BLaER1 treated with 17β-estradiol and CSF1 and Interleukin-3, amounts not matched to agents 10 nM and 100 nM (cell line): ENCODE data around the gene GOLGA8H.
A peak's percentile ranks its signal among the peaks of the same experiment; 100 is the strongest.
"Not testable (repeated sequence)": the region's sequence is repeated elsewhere in the genome, so short reads cannot be mapped to it uniquely, and the experiment has no call there.

Source experiments
- H3K27ac ChIP-seq, 11 experiments: shearing (Covaris generic); formaldehyde crosslinking; 2 replicates each; pipeline ENCODE4 v1.8.1; 2022
- H3K27me3 ChIP-seq, 11 experiments: shearing (Covaris generic); formaldehyde crosslinking; 2 replicates each; pipeline ENCODE4 v1.8.1; 2022
- H3K36me3 ChIP-seq, 11 experiments: shearing (Covaris generic); formaldehyde crosslinking; 2 replicates each; pipeline ENCODE4 v1.8.1; 2022
- H3K4me1 ChIP-seq, 10 experiments: shearing (Covaris generic); formaldehyde crosslinking; 2 replicates each; pipeline ENCODE4 v1.8.1; 2022
- H3K4me2 ChIP-seq, 11 experiments: shearing (Covaris generic); formaldehyde crosslinking; 2 replicates each; pipeline ENCODE4 v1.8.1; 2022
- H3K4me3 ChIP-seq, 10 experiments: shearing (Covaris generic); formaldehyde crosslinking; 2 replicates each; pipeline ENCODE4 v1.8.1; 2022
- H3K9ac ChIP-seq, 11 experiments: shearing (Covaris generic); formaldehyde crosslinking; 2 replicates each; pipeline ENCODE4 v1.8.1; 2022
- H3K9me3 ChIP-seq, 11 experiments: shearing (Covaris generic); formaldehyde crosslinking; replicated peaks in 1 of 11; 2 replicates each; pipeline ENCODE4 v1.8.1; 2022
- H4K20me1 ChIP-seq, 11 experiments: shearing (Covaris generic); formaldehyde crosslinking; 2 replicates each; pipeline ENCODE4 v1.8.1; 2022
- Cebpa-rat ChIP-seq, 11 experiments: shearing (Covaris generic); IDR thresholded peaks; 2 replicates each; pipeline ENCODE4 v1.8.1; 2022

The GOLGA8H gene

DNA sequence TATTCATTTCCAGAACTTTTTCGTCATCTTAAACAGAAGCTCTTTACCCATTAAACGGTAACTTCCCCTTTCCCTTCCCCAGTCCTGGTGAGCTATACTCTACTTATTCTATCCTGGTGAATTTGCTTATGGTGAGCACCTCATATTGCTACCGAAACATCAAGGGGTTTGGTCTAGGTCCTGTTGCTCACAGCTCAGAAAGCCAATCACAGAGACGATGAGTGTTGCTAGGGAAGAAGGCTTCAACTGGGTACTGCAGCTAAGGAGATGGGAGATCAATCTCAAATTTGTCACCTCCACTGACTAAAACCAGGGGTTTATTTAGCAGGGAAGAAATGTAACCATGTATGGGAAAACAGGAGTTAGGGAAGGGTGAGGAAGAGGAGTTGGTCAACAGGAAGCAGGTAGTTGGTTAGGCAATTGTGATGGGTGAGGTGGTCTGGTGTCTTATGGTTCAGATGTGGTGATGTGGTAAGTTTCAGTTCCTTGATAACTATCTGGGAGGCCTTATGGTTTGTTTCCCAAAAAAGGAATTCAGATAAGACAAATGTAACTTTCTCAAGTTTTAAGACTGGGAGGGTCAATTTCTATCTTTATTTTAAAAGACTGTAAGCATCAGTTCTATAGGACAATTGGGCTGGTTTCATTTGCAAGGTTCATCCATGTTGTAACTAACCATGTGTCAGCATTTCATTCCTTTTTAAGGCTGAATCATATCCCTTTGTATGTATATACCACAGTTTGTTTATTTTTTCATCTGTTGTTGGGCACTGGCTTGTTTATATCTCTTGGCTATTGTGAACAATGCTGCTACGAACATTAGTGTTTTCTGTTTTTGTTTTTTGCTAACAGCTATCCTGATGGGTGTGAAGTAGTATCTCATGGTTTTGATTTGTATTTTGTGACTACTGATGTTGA lies 46.4 kb downstream of the GOLGA8H start:
- Histone ChIP-seq H4K20me1 (no peaks in the 10 kb centered on the region), H3K27ac (peak overlapping the region; percentile 26 to 91 (median 82); a peak in 21 of 22 replicates), H3K27me3 (no peaks in the 10 kb centered on the region), H3K9me3 (no peaks in the 10 kb centered on the region; a peak in 1 of 22 replicates), H3K4me1 (peaks cover 18 to 57% (median 36%) of the 10 kb centered on the region in 10 experiments), H3K9ac (peak overlapping the region in 8 of 11 experiments; percentile 25 to 75 (median 68); a peak in 13 of 22 replicates), H3K4me2 (peak overlapping the region; percentile 64 to 84 (median 75)), H3K36me3 (peaks cover 0 to 72% (median 60%) of the 10 kb centered on the region in 11 experiments; a peak in 18 of 22 replicates), H3K4me3 (0 out of 20 replicates have a peak overlapping the region, but pooled peaks of 1 of the 10 experiments have one; percentile 26)
- TF ChIP-seq Cebpa-rat (IDR thresholded peaks at IDR 0.05): peak in 7 of 11 experiments; percentile 18 to 72 (median 56); a peak in 6 of 22 replicates

DNA sequence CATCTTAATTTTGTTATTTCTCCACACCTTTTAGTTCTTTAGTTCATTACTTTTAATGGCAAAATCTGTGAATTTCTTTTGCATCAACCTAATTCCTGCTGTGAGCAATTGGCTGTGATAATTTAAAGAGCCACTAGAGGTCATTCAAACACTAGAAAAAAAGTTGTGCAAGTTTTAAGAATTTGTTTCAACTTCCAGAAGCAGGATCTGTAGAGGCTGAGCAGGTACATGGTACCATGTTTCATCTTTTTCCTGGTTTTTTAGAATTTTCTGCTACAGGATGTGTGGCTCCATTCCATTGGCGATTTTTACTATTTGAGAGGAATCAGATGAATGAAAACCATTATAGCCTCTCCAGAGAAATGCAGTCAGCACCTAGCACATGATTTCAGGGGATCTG lies 57.3 kb downstream of the GOLGA8H start:
- not testable (repeated sequence) for H3K27me3 ChIP-seq, H3K4me3 ChIP-seq, H3K4me1 ChIP-seq, H3K27ac ChIP-seq, H3K9me3 ChIP-seq, H3K9ac ChIP-seq, H3K4me2 ChIP-seq
- peaks cover 0 to 20% (median 4%) of the 10 kb centered on the region in 11 experiments; a peak in 6 of 22 replicates for H4K20me1 ChIP-seq
- H3K36me3 ChIP-seq: peaks cover 0 to 87% (median 70%) of the 10 kb centered on the region in 11 experiments; a peak in 20 of 22 replicates
